Naive thymus-derived CD4-positive, alpha-beta T cell (primary cell): Measurements from ENCODE around the gene DTNB. TPM values are rescaled to one million over a fixed set of nuclear protein-coding genes. Genes with fewer than 3 reads are reported as not detected.
A peak's percentile ranks its signal among the peaks of the same experiment; 100 is the strongest.

Experiments used
- ATAC-seq: fragments of 150-1000 bp; cut with Tn5 transposase; 2 replicates; pipeline ENCODE4 v1.10.0; 2021; ENCODE audit warnings: mild to moderate bottlenecking, moderate library complexity
- CTCF ChIA-PET: fragments of 350-600 bp; sonication (Branson Sonifier 250); formaldehyde crosslinking; loops from one replicate; lab custom pipeline; 2021; ENCODE audit warnings: antibody characterized with exemption; lab: Charles Lee
- POLR2A ChIA-PET: fragments of 350-600 bp; sonication (Branson Sonifier 250); formaldehyde crosslinking; loops from one replicate; lab custom pipeline; 2021; ENCODE audit warnings: antibody characterized with exemption, inconsistent platforms; lab: Charles Lee
- DNase-seq, 9 donors: peaks; one replicate each; pipeline versions ENCODE4 v3.0.0 to v3.0.0-alpha.2; 2020 to 2022; ENCODE audit warnings: mixed read lengths in 1 of 9
- H3K27ac ChIP-seq: one replicate; pipeline ENCODE4 v1.7.0; 2013; ENCODE audit warnings: mild to moderate bottlenecking, low read depth, low read length, moderate library complexity
- H3K27me3 ChIP-seq, 2 donors: one replicate each; pipeline ENCODE4 v1.7.0; 2013; ENCODE audit warnings: low read length in 2 of 2, mild to moderate bottlenecking in 2 of 2, moderate library complexity in 2 of 2; ENCODE audit not compliant: control insufficient read depth in 2 of 2, insufficient read depth in 2 of 2
- H3K36me3 ChIP-seq, 3 experiments: 1 replicate in 2 of 3; 2 replicates in 1 of 3; pipeline ENCODE4 v1.7.0; 2013; ENCODE audit warnings: low read length in 3 of 3, mild to moderate bottlenecking in 3 of 3, moderate library complexity in 1 of 3; ENCODE audit not compliant: insufficient read depth in 3 of 3, control insufficient read depth in 2 of 3
- H3K4me1 ChIP-seq, 2 donors: one replicate each; pipeline ENCODE4 v1.7.0; 2013; ENCODE audit warnings: low read length in 2 of 2, mild to moderate bottlenecking in 2 of 2, moderate library complexity in 1 of 2; ENCODE audit not compliant: control insufficient read depth in 2 of 2, insufficient read depth in 2 of 2
- H3K4me3 ChIP-seq: 2 replicates; pipeline ENCODE4 v1.7.0; 2013; ENCODE audit warnings: mild to moderate bottlenecking, low read length
- H3K9me3 ChIP-seq, 3 experiments: 1 replicate in 2 of 3; 2 replicates in 1 of 3; pipeline ENCODE4 v1.7.0; 2013; ENCODE audit warnings: low read length in 3 of 3; ENCODE audit not compliant: control insufficient read depth in 2 of 3
- H3K27ac Mint-ChIP-seq, 9 donors: one replicate each; pipeline ENCODE4 v1.8.0; 2020 to 2022; ENCODE audit warnings: mixed read lengths in 9 of 9, mild to moderate bottlenecking in 8 of 9, moderate library complexity in 5 of 9, inconsistent platforms in 2 of 9
- H3K27me3 Mint-ChIP-seq, 5 donors: one replicate each; pipeline ENCODE4 v1.8.0; 2021 to 2022; ENCODE audit warnings: mixed read lengths in 5 of 5, mild to moderate bottlenecking in 1 of 5
- H3K36me3 Mint-ChIP-seq, 5 donors: one replicate each; pipeline ENCODE4 v1.8.0; 2020 to 2022; ENCODE audit warnings: mixed read lengths in 5 of 5, mild to moderate bottlenecking in 3 of 5, inconsistent platforms in 1 of 5
- H3K4me1 Mint-ChIP-seq, 7 donors: one replicate each; pipeline ENCODE4 v1.8.0; 2020 to 2022; ENCODE audit warnings: mixed read lengths in 7 of 7, mild to moderate bottlenecking in 3 of 7, inconsistent platforms in 1 of 7
- H3K4me3 Mint-ChIP-seq, 10 donors: one replicate each; pipeline ENCODE4 v1.8.0; 2020 to 2022; ENCODE audit warnings: mild to moderate bottlenecking in 10 of 10, mixed read lengths in 10 of 10, moderate library complexity in 6 of 10, inconsistent platforms in 2 of 10
- H3K9me3 Mint-ChIP-seq, 11 donors: one replicate each; pipeline ENCODE4 v1.8.0; 2020 to 2022; ENCODE audit warnings: mixed read lengths in 11 of 11, mild to moderate bottlenecking in 4 of 11, inconsistent platforms in 1 of 11, moderate library complexity in 1 of 11
- intact Hi-C, 2 donors: fragments of 100-400 bp; cut with micrococcal nuclease; formaldehyde crosslinking; loops; one replicate each; pipeline ENCODE4 v1.15.1; 2023
- polyA plus RNA-seq, 2 donors: library from polyadenylated mRNA; unstranded; fragments of 300-500 nt; fragmentation: Illumina TruSeq; gene quantifications; one replicate each; pipeline ENCODE4 v1.2.3, GENCODE V29; 2021
- total RNA-seq, 6 experiments: library from RNA in 5 of 6; stranded (reverse) in 5 of 6; gene quantifications; 1 replicate in 5 of 6; 2 replicates in 1 of 6; pipeline ENCODE4 v1.2.3 and lab custom pipeline; 2021 to 2026

DTNB gene
- total and polyA plus RNA-seq, 7 experiments from 2014 or later = 17.0 to 56.2 (median 33.1) TPM

DNA sequence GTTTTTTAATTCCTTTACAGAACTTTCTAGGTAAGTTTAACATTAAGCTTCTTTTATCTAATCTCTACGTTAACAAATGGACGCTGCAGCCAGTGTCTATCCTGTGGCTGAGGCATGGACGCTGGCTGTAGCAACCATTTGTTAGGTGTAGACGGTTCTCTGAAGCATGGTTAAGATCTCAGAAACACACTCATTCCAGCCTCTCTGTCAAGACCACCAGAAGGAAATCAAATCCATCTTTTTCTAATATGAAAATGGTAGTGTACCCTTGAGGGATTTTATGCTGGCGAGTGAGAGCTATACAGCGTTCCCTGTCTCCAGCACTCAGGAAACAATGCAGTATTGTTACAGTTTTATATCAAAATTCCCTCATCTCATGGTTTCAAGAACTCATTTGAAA, 78.0 kb downstream of the DTNB start:
- no peaks in the 10 kb centered on the region for H3K27me3 ChIP-seq
- intact Hi-C loops = no loop called here
- ChIA-PET CTCF (no interaction called here), POLR2A (no interaction called here)
- no peak overlapping the region for H3K27ac Mint-ChIP-seq
- H3K4me1 Mint-ChIP-seq = peaks cover 5 to 34% (median 16%) of the 10 kb centered on the region in 7 donors
- no peak overlapping the region for H3K4me3 ChIP-seq
- H3K4me3 Mint-ChIP-seq = no peak overlapping the region
- no peak for DNase-seq
- no peaks in the 10 kb centered on the region for H3K4me1 ChIP-seq
- no peaks in the 10 kb centered on the region for H3K9me3 ChIP-seq
- peaks cover 0 to 3% (median 0%) of the 10 kb centered on the region in 11 donors for H3K9me3 Mint-ChIP-seq
- no peaks in the 10 kb centered on the region for H3K27me3 Mint-ChIP-seq
- ATAC-seq = no peak
- H3K36me3 ChIP-seq = no peaks in the 10 kb centered on the region
- peaks cover 0 to 23% (median 17%) of the 10 kb centered on the region in 5 donors for H3K36me3 Mint-ChIP-seq
- no peak overlapping the region for H3K27ac ChIP-seq

DNA sequence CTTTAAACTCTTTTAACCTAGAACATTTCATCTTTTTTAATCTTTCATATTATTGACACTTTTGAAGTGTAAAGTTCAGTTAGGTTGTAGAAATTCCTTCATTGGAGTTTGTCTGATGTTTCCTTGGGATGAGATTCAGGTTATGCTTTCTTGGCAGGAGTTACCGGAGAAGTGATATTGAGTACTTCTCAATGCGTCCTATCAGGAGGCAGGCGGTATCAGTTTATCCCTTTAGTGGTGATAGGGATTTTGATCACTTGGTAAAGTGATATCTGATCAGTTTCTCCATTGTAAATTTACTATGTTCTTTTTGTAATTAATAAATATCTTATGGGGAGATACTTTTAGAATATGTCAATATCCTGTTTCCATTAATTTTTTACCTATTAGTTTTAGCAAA, 78.4 kb downstream of the DTNB start:
- no peaks in the 10 kb centered on the region for H3K9me3 ChIP-seq
- peaks cover 5 to 34% (median 16%) of the 10 kb centered on the region in 7 donors for H3K4me1 Mint-ChIP-seq
- H3K27ac ChIP-seq = no peak overlapping the region
- CTCF ChIA-PET = no interaction called here
- DNase-seq (no peak), ATAC-seq (no peak)
- H3K9me3 Mint-ChIP-seq = peaks cover 0 to 3% (median 0%) of the 10 kb centered on the region in 11 donors
- POLR2A ChIA-PET = interaction anchor here (0.6 kb wide), 1 partner anchor 176 kb away, joined by 3 read pairs; no protein-coding TSS in a partner anchor
- no peaks in the 10 kb centered on the region for H3K36me3 ChIP-seq
- H3K27me3 Mint-ChIP-seq = no peaks in the 10 kb centered on the region
- no peak overlapping the region for H3K4me3 ChIP-seq
- H3K4me1 ChIP-seq = no peaks in the 10 kb centered on the region
- H3K27me3 ChIP-seq = no peaks in the 10 kb centered on the region
- no peak overlapping the region for H3K4me3 Mint-ChIP-seq
- H3K27ac Mint-ChIP-seq = no peak overlapping the region
- intact Hi-C loops = loop anchor here in 1 of 2 donors (5.0 kb wide), 1 partner anchor 77 kb away; the partner anchor contains the start of gene DTNB
- peaks cover 0 to 23% (median 20%) of the 10 kb centered on the region in 5 donors for H3K36me3 Mint-ChIP-seq

GRCh38 chr2:25592766-25593292, 80.5 kb downstream of the DTNB start:
- H3K27ac ChIP-seq = no peak overlapping the region
- H3K4me3 ChIP-seq = no peak overlapping the region
- Mint-ChIP-seq H3K4me3 (peak overlapping the region in 1 of 10 donors; percentile 11), H3K27me3 (no peaks in the 10 kb centered on the region), H3K9me3 (no peaks in the 10 kb centered on the region), H3K36me3 (peaks cover 0 to 11% (median 10%) of the 10 kb centered on the region in 5 donors), H3K4me1 (peaks cover 5 to 32% (median 12%) of the 10 kb centered on the region in 7 donors), H3K27ac (peak overlapping the region in 6 of 9 donors; percentile 9 to 91 (median 14))
- ChIA-PET POLR2A (no interaction called here), CTCF (no interaction called here)
- no peaks in the 10 kb centered on the region for H3K36me3 ChIP-seq
- no peaks in the 10 kb centered on the region for H3K27me3 ChIP-seq
- DNase-seq (no peak), ATAC-seq (no peak)
- no peaks in the 10 kb centered on the region for H3K9me3 ChIP-seq
- H3K4me1 ChIP-seq = no peaks in the 10 kb centered on the region
- intact Hi-C loops = loop anchor here in 1 of 2 donors (1.0 to 5.0 kb wide), 2 partner anchors 35 to 79 kb away; partner anchors contain the start of gene DTNB

GRCh38 chr2:25590921-25591505, 82.4 kb downstream of the DTNB start:
- ATAC-seq = no peak
- Histone ChIP-seq H3K4me3 (no peak overlapping the region), H3K27me3 (no peaks in the 10 kb centered on the region), H3K9me3 (no peaks in the 10 kb centered on the region), H3K4me1 (no peaks in the 10 kb centered on the region), H3K27ac (no peak overlapping the region), H3K36me3 (no peaks in the 10 kb centered on the region)
- peaks cover 0 to 6% (median 3%) of the 10 kb centered on the region in 5 donors for H3K36me3 Mint-ChIP-seq
- ChIA-PET POLR2A (no interaction called here), CTCF (no interaction called here)
- no peak overlapping the region for H3K4me3 Mint-ChIP-seq
- no peak overlapping the region for H3K27ac Mint-ChIP-seq
- intact Hi-C loops = loop anchor here in 1 of 2 donors (5.0 kb wide), 1 partner anchor 81 kb away; the partner anchor contains the start of gene DTNB
- peaks cover 6 to 44% (median 12%) of the 10 kb centered on the region in 7 donors for H3K4me1 Mint-ChIP-seq
- no peaks in the 10 kb centered on the region for H3K9me3 Mint-ChIP-seq
- H3K27me3 Mint-ChIP-seq = no peaks in the 10 kb centered on the region
- DNase-seq = no peak

DNA sequence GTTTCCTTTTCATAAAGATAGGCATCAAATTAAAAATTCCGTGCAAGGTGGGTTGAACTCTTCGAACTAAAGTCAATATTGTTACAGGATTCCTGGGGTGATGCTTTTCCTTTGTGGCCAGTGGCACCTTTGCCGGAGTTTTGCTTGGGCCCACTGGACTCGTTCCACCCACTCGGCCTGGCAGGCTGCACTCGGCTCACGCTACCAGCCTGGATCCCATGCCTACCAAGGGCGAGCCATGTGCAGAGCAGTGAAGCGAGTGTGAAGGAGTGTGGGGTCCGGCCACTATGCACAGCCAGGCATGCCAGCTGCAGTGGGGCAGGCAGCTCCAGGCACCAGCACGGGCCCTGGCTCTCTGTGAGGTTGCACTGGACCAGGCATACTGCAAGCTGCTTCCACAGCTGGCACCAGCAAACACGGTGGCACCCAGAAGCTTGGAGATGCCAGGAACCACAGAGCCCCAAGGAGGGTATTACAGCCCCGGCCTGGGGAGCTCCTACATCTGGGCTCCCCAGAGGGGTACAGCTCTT, 83.6 kb downstream of the DTNB start:
- Histone ChIP-seq H3K4me3 (no peak overlapping the region), H3K27ac (no peak overlapping the region), H3K36me3 (no peaks in the 10 kb centered on the region), H3K4me1 (no peaks in the 10 kb centered on the region), H3K9me3 (no peaks in the 10 kb centered on the region), H3K27me3 (no peaks in the 10 kb centered on the region)
- peaks cover 0 to 10% (median 3%) of the 10 kb centered on the region in 5 donors for H3K36me3 Mint-ChIP-seq
- peaks cover 6 to 46% (median 12%) of the 10 kb centered on the region in 7 donors for H3K4me1 Mint-ChIP-seq
- no peak for DNase-seq
- ChIA-PET CTCF (no interaction called here), POLR2A (no interaction called here)
- H3K27me3 Mint-ChIP-seq = no peaks in the 10 kb centered on the region
- no peak overlapping the region for H3K27ac Mint-ChIP-seq
- H3K4me3 Mint-ChIP-seq = no peak overlapping the region
- no peak for ATAC-seq
- intact Hi-C loops = loop anchor here in 1 of 2 donors (5.0 kb wide), 1 partner anchor 83 kb away; the partner anchor contains the start of gene DTNB
- H3K9me3 Mint-ChIP-seq = no peaks in the 10 kb centered on the region

DNA sequence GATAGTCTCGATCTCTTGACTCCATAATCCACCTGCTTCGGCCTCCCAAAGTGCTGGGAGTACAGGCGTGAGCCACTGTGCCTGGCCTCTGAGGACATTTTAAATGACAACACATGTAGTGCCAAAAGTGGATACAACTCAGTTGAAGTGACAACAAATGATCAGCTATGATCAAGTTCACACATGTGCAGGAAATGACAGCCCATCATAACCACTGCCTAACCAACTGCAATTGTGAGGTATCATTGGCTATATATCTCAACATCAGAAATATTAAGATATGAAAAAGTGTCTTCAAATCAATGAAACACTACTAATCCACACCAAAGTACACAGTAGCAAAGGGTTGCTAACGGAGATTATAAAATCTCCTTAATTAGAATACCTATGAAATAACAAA, 84.8 kb downstream of the DTNB start:
- Histone ChIP-seq H3K27me3 (no peaks in the 10 kb centered on the region), H3K4me3 (no peak overlapping the region), H3K4me1 (no peaks in the 10 kb centered on the region), H3K36me3 (no peaks in the 10 kb centered on the region), H3K27ac (no peak overlapping the region), H3K9me3 (no peaks in the 10 kb centered on the region)
- Mint-ChIP-seq H3K4me1 (peaks cover 6 to 42% (median 12%) of the 10 kb centered on the region in 7 donors), H3K36me3 (peaks cover 0 to 10% (median 2%) of the 10 kb centered on the region in 5 donors), H3K9me3 (no peaks in the 10 kb centered on the region), H3K4me3 (no peak overlapping the region), H3K27me3 (no peaks in the 10 kb centered on the region), H3K27ac (peak overlapping the region in 1 of 9 donors; percentile 30)
- CTCF ChIA-PET = no interaction called here
- ATAC-seq = no peak
- POLR2A ChIA-PET = no interaction called here
- intact Hi-C loops = no loop called here
- no peak for DNase-seq
